ENCODE measurements around the gene IRF8.

The IRF8 gene

GRCh38 chr16:85956426-85956825, 57.5 kb downstream of the IRF8 start:
- FAIRE-seq (no peak), DNase-seq (ENCODE audit: insufficient read length) (no peak)
- TF ChIP-seq TAF1 (IDR thresholded peaks at IDR 0.05; ENCODE audit: borderline replicate concordance, low read depth, low read length) (no peak), POLR2A (IDR thresholded peaks at IDR 0.05; ENCODE audit: low read depth, low read length) (no peak), POLR2AphosphoS5 (IDR thresholded peaks at IDR 0.05; ENCODE audit: low read depth, low read length) (no peak)

- no peak for FAIRE-seq
- DNase-seq (ENCODE audit: insufficient read length), result no peak
- TF ChIP-seq POLR2A (IDR thresholded peaks at IDR 0.05; ENCODE audit: low read depth, low read length), result no peak
- no peak for TF ChIP-seq TAF1 (IDR thresholded peaks at IDR 0.05; ENCODE audit: borderline replicate concordance, low read depth, low read length)
- no peak for TF ChIP-seq POLR2AphosphoS5 (IDR thresholded peaks at IDR 0.05; ENCODE audit: low read depth, low read length)
Observed at GRCh38 chr16:85958731-85959130, 59.8 kb downstream of the IRF8 start.

- FAIRE-seq (no peak), DNase-seq (ENCODE audit: insufficient read length) (no peak)
- TF ChIP-seq TAF1 (IDR thresholded peaks at IDR 0.05; ENCODE audit: borderline replicate concordance, low read depth, low read length) (no peak), POLR2A (IDR thresholded peaks at IDR 0.05; ENCODE audit: low read depth, low read length) (no peak), POLR2AphosphoS5 (IDR thresholded peaks at IDR 0.05; ENCODE audit: low read depth, low read length) (no peak)
Observed at GRCh38 chr16:85959686-85960085, 60.7 kb downstream of the IRF8 start.

GRCh38 chr16:85960486-85961046, 61.6 kb downstream of the IRF8 start:
- FAIRE-seq (no peak), DNase-seq (ENCODE audit: insufficient read length) (no peak)
- TF ChIP-seq TAF1 (IDR thresholded peaks at IDR 0.05; ENCODE audit: borderline replicate concordance, low read depth, low read length) (no peak), POLR2AphosphoS5 (IDR thresholded peaks at IDR 0.05; ENCODE audit: low read depth, low read length) (no peak), POLR2A (IDR thresholded peaks at IDR 0.05; ENCODE audit: low read depth, low read length) (no peak)

- no peak for TF ChIP-seq POLR2AphosphoS5 (IDR thresholded peaks at IDR 0.05; ENCODE audit: low read depth, low read length)
- no peak for FAIRE-seq
- DNase-seq (ENCODE audit: insufficient read length), result no peak
Observed at GRCh38 chr16:85961988-85962915, 63.3 kb downstream of the IRF8 start.

- FAIRE-seq, result no peak
- DNase-seq (ENCODE audit: insufficient read length), result no peak
- TF ChIP-seq TAF1 (IDR thresholded peaks at IDR 0.05; ENCODE audit: borderline replicate concordance, low read depth, low read length) (no peak), POLR2AphosphoS5 (IDR thresholded peaks at IDR 0.05; ENCODE audit: low read depth, low read length) (no peak), POLR2A (IDR thresholded peaks at IDR 0.05; ENCODE audit: low read depth, low read length) (no peak)
Observed at GRCh38 chr16:85963753-85964285, 64.9 kb downstream of the IRF8 start.

GRCh38 chr16:85965125-85965524, 66.2 kb downstream of the IRF8 start:
- TF ChIP-seq POLR2AphosphoS5 (IDR thresholded peaks at IDR 0.05; ENCODE audit: low read depth, low read length) (no peak), POLR2A (IDR thresholded peaks at IDR 0.05; ENCODE audit: low read depth, low read length) (no peak), TAF1 (IDR thresholded peaks at IDR 0.05; ENCODE audit: borderline replicate concordance, low read depth, low read length) (no peak)
- FAIRE-seq, result peak; percentile 81
- no peak for DNase-seq (ENCODE audit: insufficient read length)

- TF ChIP-seq POLR2A (IDR thresholded peaks at IDR 0.05; ENCODE audit: low read depth, low read length) (no peak), POLR2AphosphoS5 (IDR thresholded peaks at IDR 0.05; ENCODE audit: low read depth, low read length) (no peak), TAF1 (IDR thresholded peaks at IDR 0.05; ENCODE audit: borderline replicate concordance, low read depth, low read length) (no peak)
- peak; percentile 5 for FAIRE-seq
- DNase-seq (ENCODE audit: insufficient read length), result no peak
Observed at GRCh38 chr16:85967111-85967510, 68.1 kb downstream of the IRF8 start.

GRCh38 chr16:85968041-85968920, 69.3 kb downstream of the IRF8 start:
- no peak for FAIRE-seq
- no peak for DNase-seq (ENCODE audit: insufficient read length)
- TF ChIP-seq POLR2AphosphoS5 (IDR thresholded peaks at IDR 0.05; ENCODE audit: low read depth, low read length) (no peak), POLR2A (IDR thresholded peaks at IDR 0.05; ENCODE audit: low read depth, low read length) (no peak), TAF1 (IDR thresholded peaks at IDR 0.05; ENCODE audit: borderline replicate concordance, low read depth, low read length) (no peak)

GRCh38 chr16:85969159-85969558, 70.2 kb downstream of the IRF8 start:
- TF ChIP-seq POLR2AphosphoS5 (IDR thresholded peaks at IDR 0.05; ENCODE audit: low read depth, low read length) (no peak), TAF1 (IDR thresholded peaks at IDR 0.05; ENCODE audit: borderline replicate concordance, low read depth, low read length) (no peak), POLR2A (IDR thresholded peaks at IDR 0.05; ENCODE audit: low read depth, low read length) (no peak)
- FAIRE-seq (peak; percentile 85), DNase-seq (ENCODE audit: insufficient read length) (no peak)

GRCh38 chr16:85969591-85969990, 70.6 kb downstream of the IRF8 start:
- FAIRE-seq (no peak), DNase-seq (ENCODE audit: insufficient read length) (no peak)
- TF ChIP-seq POLR2A (IDR thresholded peaks at IDR 0.05; ENCODE audit: low read depth, low read length), result no peak
- TF ChIP-seq POLR2AphosphoS5 (IDR thresholded peaks at IDR 0.05; ENCODE audit: low read depth, low read length), result no peak
- TF ChIP-seq TAF1 (IDR thresholded peaks at IDR 0.05; ENCODE audit: borderline replicate concordance, low read depth, low read length), result no peak
